MCF 10A (cell line): ENCODE measurements around the gene SIDT1. TPM values are rescaled to one million over a fixed set of nuclear protein-coding genes. Genes with fewer than 3 reads are reported as not detected.

ENCODE experiments used
- BruUV-seq: library from RNA; stranded (reverse); fragments of 400-500 nt; replicated peaks from 2 replicates; lab custom pipeline; 2021; lab: Mats Ljungman, UMichigan
- CTCF ChIA-PET: fragments of 300-600 bp; sonication (Branson Sonifier 250); formaldehyde crosslinking; extraction: SDS; loops from one replicate; lab custom pipeline; 2021; ENCODE audit warnings: antibody characterized with exemption, inconsistent platforms; lab: Yijun Ruan, JAX
- POLR2A ChIA-PET: fragments of 300-600, 350-650 bp; sonication (Branson Sonifier 250); formaldehyde crosslinking; extraction: SDS; loops from one replicate; lab custom pipeline; 2020; ENCODE audit warnings: antibody characterized with exemption, inconsistent platforms; lab: Yijun Ruan, JAX
- DNase-seq: peaks from one replicate; pipeline ENCODE4 v3.0.0-alpha.2; 2018; ENCODE audit not compliant: unreplicated experiment
- H3K27ac Mint-ChIP-seq: one replicate; pipeline ENCODE4 v1.8.0; 2022; ENCODE audit warnings: mild to moderate bottlenecking, low read depth, mixed read lengths; ENCODE audit not compliant: unreplicated experiment
- H3K27me3 Mint-ChIP-seq: one replicate; pipeline ENCODE4 v1.8.0; 2022; ENCODE audit warnings: mixed read lengths; ENCODE audit not compliant: insufficient read depth, unreplicated experiment
- H3K36me3 Mint-ChIP-seq: one replicate; pipeline ENCODE4 v1.8.0; 2022; ENCODE audit warnings: mild to moderate bottlenecking, moderate library complexity, mixed read lengths; ENCODE audit not compliant: insufficient read depth, unreplicated experiment
- H3K4me1 Mint-ChIP-seq: one replicate; pipeline ENCODE4 v1.8.0; 2022; ENCODE audit warnings: mixed read lengths; ENCODE audit not compliant: insufficient read depth, unreplicated experiment
- H3K4me3 Mint-ChIP-seq: one replicate; pipeline ENCODE4 v1.8.0; 2022; ENCODE audit warnings: mild to moderate bottlenecking, moderate library complexity, mixed read lengths; ENCODE audit not compliant: unreplicated experiment
- H3K9me3 Mint-ChIP-seq: one replicate; pipeline ENCODE4 v1.8.0; 2022; ENCODE audit warnings: mixed read lengths; ENCODE audit not compliant: unreplicated experiment
- CTCF ChIP-seq: fragments of 200-600 bp; IDR thresholded peaks from one replicate; pipeline ENCODE4 v1.8.0; 2022; ENCODE audit warnings: antibody characterized with exemption, mild to moderate bottlenecking; ENCODE audit not compliant: unreplicated experiment
- intact Hi-C: fragments of 100-400 bp; cut with micrococcal nuclease; formaldehyde crosslinking; loops from 2 replicates; pipeline ENCODE4 v1.14.1; 2022
- microRNA-seq: library from miRNA; unstranded; fragments of <30 nt; microRNA quantifications from one replicate; pipeline ENCODE4 v1.2.0, GENCODE V29; 2022
- total RNA-seq: library from RNA; stranded (reverse); gene quantifications from 2 replicates; pipeline ENCODE4 v1.2.3, GENCODE V29; 2022

Gene SIDT1
- total RNA-seq, 1 experiment from 2014 or later: 0.28 TPM

DNA sequence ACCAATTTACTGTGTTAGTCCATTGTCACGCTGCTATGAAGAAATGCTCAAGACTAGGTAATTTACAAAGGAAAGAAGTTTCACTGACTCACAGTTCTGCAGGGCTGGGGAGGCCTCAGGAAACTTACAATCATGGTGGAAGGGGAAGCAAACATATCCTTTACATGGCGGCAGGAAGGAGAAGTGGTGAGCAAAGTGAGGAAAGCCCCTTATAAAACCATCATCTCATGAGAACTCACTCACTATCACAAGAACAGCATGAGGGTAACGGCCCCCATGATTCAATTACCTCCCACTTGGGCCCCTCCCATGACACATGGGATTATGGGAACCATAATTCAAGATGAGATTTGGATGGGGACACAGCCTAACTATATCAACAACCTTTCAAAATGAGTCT lies 143.9 kb downstream of the SIDT1 start:
- no TSS peak for BruUV-seq
- POLR2A ChIA-PET: no interaction called here
- Mint-ChIP-seq H3K27me3 (no peaks in the 10 kb centered on the region), H3K27ac (no peak overlapping the region), H3K4me3 (no peak overlapping the region), H3K36me3 (peaks cover 22% of the 10 kb centered on the region), H3K4me1 (no peaks in the 10 kb centered on the region), H3K9me3 (no peaks in the 10 kb centered on the region)
- intact Hi-C loops: no loop called here
- CTCF ChIA-PET: no interaction called here
- DNase-seq: no peak
- no peak for TF ChIP-seq CTCF

- Mint-ChIP-seq H3K27ac (no peak overlapping the region), H3K4me3 (no peak overlapping the region), H3K4me1 (no peaks in the 10 kb centered on the region), H3K27me3 (no peaks in the 10 kb centered on the region), H3K36me3 (peaks cover 15% of the 10 kb centered on the region), H3K9me3 (no peaks in the 10 kb centered on the region)
- intact Hi-C loops: no loop called here
- no TSS peak for BruUV-seq
- CTCF ChIA-PET: interaction anchor here (0.8 kb wide), 1 partner anchor 9 kb away, joined by 5 read pairs; no protein-coding TSS in a partner anchor
- no peak for DNase-seq
- no peak for TF ChIP-seq CTCF
- POLR2A ChIA-PET: interaction anchor here (0.7 to 1.0 kb wide), 3 partner anchors 9 to 164 kb away, joined by 3 to 4 read pairs (median 3); no protein-coding TSS in a partner anchor
These were observed 145.4 kb downstream of the SIDT1 start for GRCh38 chr3:113677737-113678136.

DNA sequence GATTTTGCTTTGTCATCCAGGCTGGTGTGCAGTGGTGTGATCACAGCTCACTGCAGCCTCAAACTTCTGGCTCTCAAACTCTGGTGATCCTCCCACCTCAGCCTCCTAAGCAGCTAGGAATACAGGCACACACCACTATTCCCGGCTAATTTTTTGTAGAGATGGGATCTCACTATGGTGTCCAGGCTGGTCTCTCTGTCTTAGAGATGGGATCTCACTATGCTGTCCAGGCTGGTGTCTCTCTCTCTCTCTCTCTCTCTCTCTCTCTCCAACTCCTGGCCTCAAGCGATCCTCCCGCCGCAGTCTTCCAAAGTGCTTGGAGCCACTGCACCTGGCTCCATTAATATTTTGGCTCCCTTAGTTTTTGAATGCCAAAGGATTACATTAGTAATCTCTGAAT lies 146.4 kb downstream of the SIDT1 start:
- H3K27me3 Mint-ChIP-seq: no peaks in the 10 kb centered on the region
- BruUV-seq: no TSS peak
- no peaks in the 10 kb centered on the region for H3K4me1 Mint-ChIP-seq
- no peak for DNase-seq
- TF ChIP-seq CTCF: no peak
- no peak overlapping the region for H3K4me3 Mint-ChIP-seq
- ChIA-PET POLR2A (interaction anchor here (0.7 kb wide), 1 partner anchor 16 kb away, joined by 3 read pairs; no protein-coding TSS in a partner anchor), CTCF (interaction anchor here (0.8 kb wide), 1 partner anchor 10 kb away, joined by 5 read pairs; no protein-coding TSS in a partner anchor)
- no peak overlapping the region for H3K27ac Mint-ChIP-seq
- intact Hi-C loops: no loop called here
- peaks cover 15% of the 10 kb centered on the region for H3K36me3 Mint-ChIP-seq
- H3K9me3 Mint-ChIP-seq: no peaks in the 10 kb centered on the region

Small RNA genes within 50 kb of the gene (microRNA-seq; reads per million reads assigned to microRNA genes)
- not detected for gene MIR4446

Other genes with a start within 250 kb of the SIDT1 start
- gene CFAP44, start 91.1 kb upstream of the SIDT1 start, total RNA-seq: 4.0 and 6.7 TPM in 2 replicates
- 5.8 and 8.9 TPM in 2 replicates for gene SPICE1, start 17.4 kb upstream of the SIDT1 start, total RNA-seq
- gene USF3, start 164.1 kb downstream of the SIDT1 start, total RNA-seq: 11.9 and 12.1 TPM in 2 replicates
- 219 and 238 TPM in 2 replicates for gene NAA50, start 213.7 kb downstream of the SIDT1 start, total RNA-seq
- gene ATP6V1A, start 214.5 kb downstream of the SIDT1 start, total RNA-seq: 51.6 and 53.4 TPM in 2 replicates